ENCODE measurements around the gene SCNM1.
"Not testable (repeated sequence)": the region's sequence is repeated elsewhere in the genome, so short reads cannot be mapped to it uniquely, and the experiment has no call there.

SCNM1 gene

DNA sequence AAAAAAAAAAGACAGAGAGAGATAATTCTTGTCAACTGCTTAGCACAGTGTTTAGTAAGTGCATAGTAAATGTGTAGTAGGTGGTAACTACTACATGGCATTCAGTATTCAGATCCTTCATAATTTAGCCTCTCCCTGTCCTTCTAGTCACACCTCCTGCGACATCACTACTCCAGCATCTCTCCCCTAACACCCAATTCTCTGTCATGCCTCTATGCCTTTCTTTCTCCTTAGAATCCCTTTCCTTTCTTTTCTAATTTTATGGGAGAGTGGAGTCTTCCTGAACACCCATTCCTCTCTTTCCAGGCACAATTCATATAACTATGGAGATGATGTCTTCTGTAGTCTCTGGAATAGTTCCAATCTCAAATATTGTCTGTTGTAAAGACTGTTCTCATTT, 27.9 kb downstream of the SCNM1 start:
- no peak for DNase-seq

DNA sequence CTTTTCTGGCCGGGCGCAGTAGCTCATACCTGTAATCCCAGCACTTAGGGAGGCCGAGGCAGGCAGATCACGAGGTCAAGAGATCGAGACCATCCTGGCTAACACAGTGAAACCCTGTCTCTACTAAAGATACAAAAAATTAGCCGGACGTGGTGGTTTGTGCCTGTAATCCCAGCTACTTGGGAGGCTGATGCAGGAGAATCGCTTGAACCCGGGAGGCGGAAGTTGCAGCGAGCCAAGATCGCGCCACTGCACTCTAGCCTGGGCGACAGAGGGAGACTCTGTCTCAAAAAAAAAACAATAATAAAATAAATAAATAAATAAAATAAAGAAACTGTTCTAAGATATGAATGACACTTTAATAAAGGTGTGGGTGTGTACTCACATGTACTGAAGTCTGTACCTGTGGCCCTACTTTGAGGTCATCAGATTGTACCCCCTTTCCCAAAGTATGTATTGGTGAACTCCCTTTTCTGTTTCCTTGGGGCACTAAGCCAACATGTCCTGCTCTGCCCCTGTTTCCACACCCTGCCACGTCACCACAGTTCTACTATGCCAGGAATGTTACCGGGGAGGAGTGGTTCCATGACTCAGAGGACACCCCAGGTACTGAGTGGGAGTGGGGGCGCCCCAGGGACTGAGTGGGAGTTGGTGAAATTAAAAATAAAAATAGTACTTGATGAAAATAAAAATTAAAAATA, 29.1 kb downstream of the SCNM1 start:
- peak; percentile 87 for DNase-seq

DNA sequence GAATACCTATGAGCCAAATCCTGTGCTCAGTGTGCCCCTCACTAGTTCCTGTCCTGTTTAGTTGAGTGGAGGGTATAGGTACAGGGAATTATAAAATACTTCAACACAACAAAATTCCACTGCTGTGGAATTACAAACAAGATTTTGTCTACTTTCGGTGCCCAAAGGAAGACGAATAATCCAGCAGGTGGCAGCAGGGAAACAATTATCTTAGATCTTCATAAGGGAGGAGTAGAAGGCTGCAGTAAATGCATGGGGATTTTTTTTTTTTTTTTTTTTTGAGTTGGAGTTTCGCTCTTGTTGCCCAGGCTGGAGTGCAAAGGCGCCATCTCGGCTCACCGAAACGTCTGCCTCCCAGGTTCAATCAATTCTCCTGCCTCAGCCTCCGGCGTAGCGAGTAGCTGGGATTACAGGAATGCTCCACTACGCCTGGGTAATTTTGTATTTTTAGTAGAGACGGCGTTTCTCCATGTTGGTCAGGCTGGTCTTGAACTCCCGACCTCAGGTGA, 30.4 kb downstream of the SCNM1 start:
- peak; percentile 87 for DNase-seq

DNA sequence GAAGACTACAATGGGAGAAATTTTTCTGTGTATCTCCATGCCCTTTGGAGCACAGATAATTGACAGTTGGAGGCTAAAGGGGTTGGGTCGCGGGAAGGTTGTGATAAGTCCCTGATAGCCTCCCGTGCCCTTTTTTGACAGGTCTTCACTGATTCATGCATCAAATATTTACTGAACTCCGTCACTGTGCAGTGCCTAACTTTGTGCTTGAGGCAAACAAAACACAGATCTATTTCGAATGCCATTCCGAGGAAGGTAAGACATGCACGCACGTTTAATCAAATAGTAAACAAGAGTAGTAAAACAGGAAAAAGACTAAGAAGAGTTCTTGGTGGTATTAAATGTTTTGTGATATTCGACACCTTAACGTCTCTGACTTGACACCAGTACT, 31.9 kb downstream of the SCNM1 start:
- DNase-seq = no peak

DNA sequence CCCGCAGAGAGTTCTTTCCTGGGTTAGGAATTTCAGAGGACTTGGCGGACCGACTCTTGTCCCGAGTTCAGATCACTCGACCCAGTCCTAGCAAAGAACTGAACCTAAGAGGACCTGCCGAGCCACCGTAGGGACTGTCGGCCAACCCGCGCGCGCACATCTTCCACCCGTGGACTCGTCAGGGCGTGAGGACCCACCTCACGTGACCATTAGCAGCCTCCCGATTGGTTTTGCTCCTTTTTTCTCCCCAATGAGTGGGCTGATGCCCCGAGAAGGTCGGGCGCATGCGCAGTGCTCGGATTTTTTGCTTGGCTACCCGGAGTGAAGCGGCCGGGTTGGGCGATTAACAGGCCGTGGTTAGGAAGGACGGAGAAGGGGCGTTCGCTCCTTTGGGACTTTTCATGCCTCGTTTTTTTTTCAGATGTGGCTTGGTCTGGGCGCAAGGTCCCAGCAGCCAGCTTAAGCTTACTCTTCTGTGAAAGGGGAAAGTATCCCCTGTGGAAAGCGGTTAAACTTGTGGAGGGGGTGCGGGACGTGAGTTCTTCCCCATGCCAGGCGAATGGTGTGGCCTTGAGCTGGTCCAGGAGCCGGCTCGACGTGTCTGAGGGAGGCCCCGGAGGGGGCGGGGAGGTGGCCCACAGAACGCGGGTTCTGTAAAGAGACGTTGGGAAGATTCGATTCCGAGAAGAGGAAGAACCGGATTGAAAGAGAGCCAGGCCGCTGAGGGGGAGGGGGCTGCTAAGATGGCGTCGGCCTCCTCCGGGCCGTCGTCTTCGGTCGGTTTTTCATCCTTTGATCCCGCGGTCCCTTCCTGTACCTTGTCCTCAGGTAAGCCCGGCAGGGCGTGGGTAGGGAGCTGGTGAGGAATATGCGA, 32.5 kb downstream of the SCNM1 start, which contains the start of gene PIP5K1A:
PIP5K1A (plus strand) TSS at position 299 of the 874 bp plus-strand sequence; CDS start at position 744, 445 bp downstream.
- peak; percentile 98 for DNase-seq

DNA sequence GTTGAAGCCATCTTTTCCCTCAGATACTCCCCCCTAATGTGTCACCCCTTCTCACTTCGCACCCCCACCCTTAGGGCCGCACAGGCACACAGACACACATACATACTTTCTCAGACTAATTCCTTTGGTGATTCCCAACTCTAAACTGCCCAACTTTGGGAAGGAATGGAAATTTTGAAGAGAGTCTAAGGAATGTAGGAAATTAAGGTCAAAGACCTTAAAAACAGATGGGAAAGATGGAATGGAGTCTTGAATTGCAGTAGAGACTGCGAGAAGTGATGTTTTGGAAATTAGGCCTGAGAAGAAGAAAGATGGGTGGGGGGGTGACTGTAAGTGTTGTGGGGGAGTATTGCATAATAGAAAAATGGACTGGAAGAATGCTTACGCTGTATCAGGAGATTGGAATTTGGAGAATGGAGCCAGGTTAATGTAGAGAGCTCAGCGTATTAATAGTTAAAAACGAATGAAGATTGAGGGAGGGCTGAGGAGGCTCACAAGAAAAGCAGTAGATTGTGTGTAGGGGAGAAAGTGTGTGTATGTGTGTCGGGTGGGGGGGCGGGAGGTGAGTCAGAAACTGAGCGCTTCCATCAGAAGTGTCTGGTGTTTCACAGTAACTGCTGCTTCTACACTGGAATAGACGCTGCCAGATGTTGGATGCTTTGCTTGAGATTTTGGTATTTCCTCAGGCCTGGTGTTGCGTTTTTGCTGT, 34.1 kb downstream of the SCNM1 start:
- DNase-seq = peak; percentile 96

DNA sequence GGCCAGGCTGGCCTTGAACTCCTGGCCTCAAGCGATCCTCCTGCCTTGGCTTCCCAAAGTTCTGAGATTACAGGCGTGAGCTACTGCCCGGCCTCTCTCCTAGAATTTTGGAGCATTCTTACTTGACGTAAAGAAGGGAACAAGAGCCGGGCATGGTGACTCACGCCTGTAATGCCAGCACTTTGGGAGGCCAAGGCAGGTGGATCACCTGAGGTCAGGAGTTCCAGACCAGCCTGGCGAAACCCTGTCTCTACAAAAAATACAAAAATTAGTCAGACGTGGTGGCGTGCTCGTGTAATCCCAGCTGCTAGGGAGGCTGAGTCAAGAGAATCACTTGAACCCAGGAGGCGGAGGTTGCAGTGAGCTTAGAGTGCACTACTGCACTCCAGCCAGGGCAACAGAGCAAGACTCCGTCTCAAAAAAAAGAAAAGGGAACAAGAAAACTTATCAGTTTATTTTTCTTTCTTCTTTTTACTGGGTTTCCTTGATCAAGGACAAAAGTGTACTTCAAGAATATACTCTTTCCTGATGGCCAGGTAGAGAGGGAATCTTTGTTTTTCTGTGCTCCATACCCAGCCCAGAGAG, 39.5 kb downstream of the SCNM1 start:
- DNase-seq = not testable (repeated sequence)

DNA sequence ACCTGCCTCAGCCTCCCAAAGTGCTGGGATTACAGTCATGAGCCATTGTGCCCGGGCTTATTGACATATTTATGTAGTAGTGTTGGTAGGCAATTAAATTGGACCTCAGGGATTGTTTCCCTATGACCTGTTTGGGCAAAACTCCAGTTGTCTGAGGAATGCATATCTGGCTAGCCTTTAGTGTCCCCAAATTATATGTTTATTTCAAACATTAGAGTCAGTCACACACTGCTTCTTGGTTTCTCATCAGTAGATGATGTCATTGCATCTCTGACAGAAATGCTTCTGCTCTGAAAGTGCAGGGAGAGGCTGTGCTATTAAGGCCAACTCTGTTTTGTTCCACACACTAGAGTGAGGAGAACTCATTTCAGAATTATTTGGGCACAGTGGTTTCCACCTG, 44.9 kb downstream of the SCNM1 start:
- DNase-seq = peak; percentile 17

DNA sequence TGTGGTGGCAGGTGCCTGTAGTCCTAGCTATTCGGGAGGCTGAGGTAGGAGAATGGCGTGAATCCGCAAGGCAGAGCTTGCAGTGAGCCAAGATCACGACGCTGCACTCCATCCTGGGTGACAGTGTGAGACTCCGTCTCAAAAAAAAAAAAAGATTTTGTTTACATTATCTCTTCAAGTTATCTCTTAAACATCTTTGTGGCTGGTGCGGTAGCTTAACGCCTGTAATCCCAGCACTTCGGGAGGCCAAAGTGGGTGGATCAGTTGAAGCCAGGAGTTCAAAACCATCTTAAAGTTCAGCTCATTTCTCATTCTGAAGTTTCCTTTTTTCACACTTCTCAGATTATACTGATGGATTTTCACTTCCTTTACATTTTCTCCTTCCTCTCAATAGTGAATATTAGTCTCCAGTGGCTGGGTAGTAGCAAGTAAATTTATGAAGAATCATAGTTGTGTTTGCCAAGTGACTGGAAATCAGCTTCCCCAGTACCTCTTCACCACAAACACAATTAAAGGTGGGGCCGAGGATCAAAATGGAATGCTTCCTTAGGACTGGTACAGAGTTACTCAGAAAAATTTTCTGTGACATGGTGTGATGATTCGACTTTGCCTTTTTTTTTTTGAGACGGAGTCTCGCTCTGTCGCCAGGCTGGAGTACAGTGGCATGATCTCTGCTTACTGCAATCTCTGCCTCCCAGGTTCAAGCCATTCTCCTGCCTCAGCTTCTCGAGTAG, 46.2 kb downstream of the SCNM1 start:
- no peak for DNase-seq

DNA sequence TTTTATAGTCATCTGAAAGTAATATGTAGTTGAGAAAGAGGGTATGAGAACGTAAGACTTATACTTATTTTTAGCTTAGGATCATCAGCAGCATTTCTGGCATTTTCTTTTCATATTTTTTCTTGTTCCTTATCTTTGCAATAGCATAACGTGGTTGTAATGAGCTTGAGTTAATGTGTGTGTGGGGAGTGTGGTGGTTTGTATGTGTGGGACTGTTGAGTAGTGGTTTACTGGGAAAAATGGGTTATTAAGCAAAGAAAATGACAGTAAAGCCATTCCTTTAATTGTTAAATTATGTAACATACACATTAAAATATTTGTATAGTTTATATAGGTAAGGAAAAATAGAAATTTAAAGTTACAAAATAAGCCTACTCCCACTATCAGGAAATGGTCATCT, 47.6 kb downstream of the SCNM1 start:
- no peak for DNase-seq

All from fibroblast of skin of abdomen (primary cell).